Measurements from ENCODE around the gene ABLIM2. TPM values are rescaled to one million over a fixed set of nuclear protein-coding genes. Genes with fewer than 3 reads are reported as not detected.

The ABLIM2 gene
- total and polyA plus RNA-seq, 2 of the 8 experiments (the other 6 are each of a cell fraction or from before 2014, with no cell fraction given): 2.8 to 3.0 TPM

DNA sequence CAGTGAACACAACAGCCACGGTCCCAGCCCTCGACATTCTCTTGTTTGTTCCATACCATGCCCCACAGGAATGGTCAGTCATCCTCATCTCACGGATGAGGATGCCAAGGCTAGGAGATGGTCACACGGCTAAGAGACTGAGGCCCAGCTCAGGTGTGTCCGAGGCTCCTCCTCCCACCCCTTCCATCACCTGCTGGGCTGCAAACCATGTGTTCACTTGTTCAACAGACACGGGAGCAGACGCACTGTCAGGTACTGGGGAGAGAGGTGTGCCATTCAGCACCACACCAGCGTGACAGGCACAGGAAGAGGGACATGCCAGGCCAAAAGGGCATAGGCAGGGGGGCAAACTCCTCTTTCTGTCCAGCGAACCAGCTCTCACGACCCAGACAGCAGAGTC, 45.9 kb downstream of the ABLIM2 start (continued):
- TF ChIP-seq, protein P1, sequence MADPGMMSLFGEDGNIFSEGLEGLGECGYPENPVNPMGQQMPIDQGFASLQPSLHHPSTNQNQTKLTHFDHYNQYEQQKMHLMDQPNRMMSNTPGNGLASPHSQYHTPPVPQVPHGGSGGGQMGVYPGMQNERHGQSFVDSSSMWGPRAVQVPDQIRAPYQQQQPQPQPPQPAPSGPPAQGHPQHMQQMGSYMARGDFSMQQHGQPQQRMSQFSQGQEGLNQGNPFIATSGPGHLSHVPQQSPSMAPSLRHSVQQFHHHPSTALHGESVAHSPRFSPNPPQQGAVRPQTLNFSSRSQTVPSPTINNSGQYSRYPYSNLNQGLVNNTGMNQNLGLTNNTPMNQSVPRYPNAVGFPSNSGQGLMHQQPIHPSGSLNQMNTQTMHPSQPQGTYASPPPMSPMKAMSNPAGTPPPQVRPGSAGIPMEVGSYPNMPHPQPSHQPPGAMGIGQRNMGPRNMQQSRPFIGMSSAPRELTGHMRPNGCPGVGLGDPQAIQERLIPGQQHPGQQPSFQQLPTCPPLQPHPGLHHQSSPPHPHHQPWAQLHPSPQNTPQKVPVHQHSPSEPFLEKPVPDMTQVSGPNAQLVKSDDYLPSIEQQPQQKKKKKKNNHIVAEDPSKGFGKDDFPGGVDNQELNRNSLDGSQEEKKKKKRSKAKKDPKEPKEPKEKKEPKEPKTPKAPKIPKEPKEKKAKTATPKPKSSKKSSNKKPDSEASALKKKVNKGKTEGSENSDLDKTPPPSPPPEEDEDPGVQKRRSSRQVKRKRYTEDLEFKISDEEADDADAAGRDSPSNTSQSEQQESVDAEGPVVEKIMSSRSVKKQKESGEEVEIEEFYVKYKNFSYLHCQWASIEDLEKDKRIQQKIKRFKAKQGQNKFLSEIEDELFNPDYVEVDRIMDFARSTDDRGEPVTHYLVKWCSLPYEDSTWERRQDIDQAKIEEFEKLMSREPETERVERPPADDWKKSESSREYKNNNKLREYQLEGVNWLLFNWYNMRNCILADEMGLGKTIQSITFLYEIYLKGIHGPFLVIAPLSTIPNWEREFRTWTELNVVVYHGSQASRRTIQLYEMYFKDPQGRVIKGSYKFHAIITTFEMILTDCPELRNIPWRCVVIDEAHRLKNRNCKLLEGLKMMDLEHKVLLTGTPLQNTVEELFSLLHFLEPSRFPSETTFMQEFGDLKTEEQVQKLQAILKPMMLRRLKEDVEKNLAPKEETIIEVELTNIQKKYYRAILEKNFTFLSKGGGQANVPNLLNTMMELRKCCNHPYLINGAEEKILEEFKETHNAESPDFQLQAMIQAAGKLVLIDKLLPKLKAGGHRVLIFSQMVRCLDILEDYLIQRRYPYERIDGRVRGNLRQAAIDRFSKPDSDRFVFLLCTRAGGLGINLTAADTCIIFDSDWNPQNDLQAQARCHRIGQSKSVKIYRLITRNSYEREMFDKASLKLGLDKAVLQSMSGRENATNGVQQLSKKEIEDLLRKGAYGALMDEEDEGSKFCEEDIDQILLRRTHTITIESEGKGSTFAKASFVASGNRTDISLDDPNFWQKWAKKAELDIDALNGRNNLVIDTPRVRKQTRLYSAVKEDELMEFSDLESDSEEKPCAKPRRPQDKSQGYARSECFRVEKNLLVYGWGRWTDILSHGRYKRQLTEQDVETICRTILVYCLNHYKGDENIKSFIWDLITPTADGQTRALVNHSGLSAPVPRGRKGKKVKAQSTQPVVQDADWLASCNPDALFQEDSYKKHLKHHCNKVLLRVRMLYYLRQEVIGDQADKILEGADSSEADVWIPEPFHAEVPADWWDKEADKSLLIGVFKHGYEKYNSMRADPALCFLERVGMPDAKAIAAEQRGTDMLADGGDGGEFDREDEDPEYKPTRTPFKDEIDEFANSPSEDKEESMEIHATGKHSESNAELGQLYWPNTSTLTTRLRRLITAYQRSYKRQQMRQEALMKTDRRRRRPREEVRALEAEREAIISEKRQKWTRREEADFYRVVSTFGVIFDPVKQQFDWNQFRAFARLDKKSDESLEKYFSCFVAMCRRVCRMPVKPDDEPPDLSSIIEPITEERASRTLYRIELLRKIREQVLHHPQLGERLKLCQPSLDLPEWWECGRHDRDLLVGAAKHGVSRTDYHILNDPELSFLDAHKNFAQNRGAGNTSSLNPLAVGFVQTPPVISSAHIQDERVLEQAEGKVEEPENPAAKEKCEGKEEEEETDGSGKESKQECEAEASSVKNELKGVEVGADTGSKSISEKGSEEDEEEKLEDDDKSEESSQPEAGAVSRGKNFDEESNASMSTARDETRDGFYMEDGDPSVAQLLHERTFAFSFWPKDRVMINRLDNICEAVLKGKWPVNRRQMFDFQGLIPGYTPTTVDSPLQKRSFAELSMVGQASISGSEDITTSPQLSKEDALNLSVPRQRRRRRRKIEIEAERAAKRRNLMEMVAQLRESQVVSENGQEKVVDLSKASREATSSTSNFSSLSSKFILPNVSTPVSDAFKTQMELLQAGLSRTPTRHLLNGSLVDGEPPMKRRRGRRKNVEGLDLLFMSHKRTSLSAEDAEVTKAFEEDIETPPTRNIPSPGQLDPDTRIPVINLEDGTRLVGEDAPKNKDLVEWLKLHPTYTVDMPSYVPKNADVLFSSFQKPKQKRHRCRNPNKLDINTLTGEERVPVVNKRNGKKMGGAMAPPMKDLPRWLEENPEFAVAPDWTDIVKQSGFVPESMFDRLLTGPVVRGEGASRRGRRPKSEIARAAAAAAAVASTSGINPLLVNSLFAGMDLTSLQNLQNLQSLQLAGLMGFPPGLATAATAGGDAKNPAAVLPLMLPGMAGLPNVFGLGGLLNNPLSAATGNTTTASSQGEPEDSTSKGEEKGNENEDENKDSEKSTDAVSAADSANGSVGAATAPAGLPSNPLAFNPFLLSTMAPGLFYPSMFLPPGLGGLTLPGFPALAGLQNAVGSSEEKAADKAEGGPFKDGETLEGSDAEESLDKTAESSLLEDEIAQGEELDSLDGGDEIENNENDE (IDR thresholded peaks at IDR 0.05; ENCODE audit: insufficient replicate concordance, low read length): no peak
- TF ChIP-seq KDM4A (IDR thresholded peaks at IDR 0.05; ENCODE audit: low read depth, low read length, severe bottlenecking): no peak
- no peak for TF ChIP-seq POLR2AphosphoS5 (IDR thresholded peaks at IDR 0.05; ENCODE audit: low read depth, low read length)
- TF ChIP-seq GABPA (IDR thresholded peaks at IDR 0.05; ENCODE audit: borderline replicate concordance, insufficient read depth, low read length): no peak
- TF ChIP-seq CBX8 (IDR thresholded peaks at IDR 0.05; ENCODE audit: borderline replicate concordance, low read depth, low read length): no peak
- TF ChIP-seq SP1 (IDR thresholded peaks at IDR 0.05; ENCODE audit: low read depth, low read length): no peak
- no peak for TF ChIP-seq FOSL1 (IDR thresholded peaks at IDR 0.05; ENCODE audit: insufficient read depth, low read depth, low read length)
- TF ChIP-seq, protein P2, sequence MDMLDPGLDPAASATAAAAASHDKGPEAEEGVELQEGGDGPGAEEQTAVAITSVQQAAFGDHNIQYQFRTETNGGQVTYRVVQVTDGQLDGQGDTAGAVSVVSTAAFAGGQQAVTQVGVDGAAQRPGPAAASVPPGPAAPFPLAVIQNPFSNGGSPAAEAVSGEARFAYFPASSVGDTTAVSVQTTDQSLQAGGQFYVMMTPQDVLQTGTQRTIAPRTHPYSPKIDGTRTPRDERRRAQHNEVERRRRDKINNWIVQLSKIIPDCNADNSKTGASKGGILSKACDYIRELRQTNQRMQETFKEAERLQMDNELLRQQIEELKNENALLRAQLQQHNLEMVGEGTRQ (IDR thresholded peaks at IDR 0.05; ENCODE audit: low read length): no peak
- no peak for TF ChIP-seq CTBP2 (IDR thresholded peaks at IDR 0.05; ENCODE audit: borderline replicate concordance, insufficient read depth, insufficient read length, low read length)
- no peak for TF ChIP-seq SP2 (IDR thresholded peaks at IDR 0.05; ENCODE audit: low read length)

Data from H1 (cell line).